ENCODE measurements around the gene HMG20B.
A peak's percentile ranks its signal among the peaks of the same experiment; 100 is the strongest.

HMG20B gene

GRCh38 chr19:3608079-3608641 lies 35.4 kb downstream of the HMG20B start:
- no peak for FAIRE-seq

GRCh38 chr19:3608750-3609322 lies 36.1 kb downstream of the HMG20B start:
- no peak for FAIRE-seq

DNA sequence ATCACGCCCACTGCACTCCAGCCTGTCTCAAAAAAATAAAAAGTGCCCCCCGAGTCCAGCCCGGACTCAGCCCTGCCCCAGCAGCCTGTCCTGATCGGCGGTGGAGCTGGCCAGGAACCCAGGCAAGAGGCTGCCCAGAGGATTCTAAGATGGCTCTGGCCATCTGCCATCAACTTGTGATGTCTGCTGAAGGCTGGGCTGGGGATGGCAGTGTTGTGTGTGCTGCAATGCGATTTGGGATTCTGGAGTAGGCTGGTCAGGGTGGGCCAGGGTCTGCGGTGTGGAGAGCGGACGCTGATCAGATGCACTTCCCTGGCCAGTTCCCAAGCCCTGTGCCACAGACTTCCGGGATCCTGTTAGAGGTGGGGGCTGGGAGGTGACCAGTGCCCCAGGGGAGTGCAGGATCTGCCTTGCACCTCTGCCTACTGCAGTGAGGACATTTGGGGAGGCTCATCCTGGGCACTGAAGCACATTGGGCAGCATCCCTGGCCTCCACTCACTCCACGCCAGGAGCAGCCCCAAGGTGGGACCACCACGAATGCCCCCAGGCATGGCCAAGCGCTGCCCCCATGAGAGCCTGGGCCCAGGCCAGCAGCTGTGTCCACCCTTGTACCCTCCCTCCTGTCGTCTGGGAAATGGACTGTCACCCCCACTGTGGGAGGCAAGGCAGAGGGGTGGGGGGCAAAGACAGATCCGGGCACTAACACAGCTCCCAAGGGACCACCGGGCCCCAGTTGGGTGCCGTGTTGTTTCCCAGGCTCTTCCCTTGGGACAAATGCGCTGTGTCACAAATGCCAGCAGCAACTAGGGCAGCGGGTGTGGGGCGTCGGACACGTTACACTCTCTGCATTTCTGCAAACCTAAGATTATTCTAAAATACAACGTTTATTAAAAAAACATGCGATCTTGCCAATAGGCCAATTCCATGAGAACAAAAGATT lies 37.3 kb downstream of the HMG20B start:
- no peak for FAIRE-seq

DNA sequence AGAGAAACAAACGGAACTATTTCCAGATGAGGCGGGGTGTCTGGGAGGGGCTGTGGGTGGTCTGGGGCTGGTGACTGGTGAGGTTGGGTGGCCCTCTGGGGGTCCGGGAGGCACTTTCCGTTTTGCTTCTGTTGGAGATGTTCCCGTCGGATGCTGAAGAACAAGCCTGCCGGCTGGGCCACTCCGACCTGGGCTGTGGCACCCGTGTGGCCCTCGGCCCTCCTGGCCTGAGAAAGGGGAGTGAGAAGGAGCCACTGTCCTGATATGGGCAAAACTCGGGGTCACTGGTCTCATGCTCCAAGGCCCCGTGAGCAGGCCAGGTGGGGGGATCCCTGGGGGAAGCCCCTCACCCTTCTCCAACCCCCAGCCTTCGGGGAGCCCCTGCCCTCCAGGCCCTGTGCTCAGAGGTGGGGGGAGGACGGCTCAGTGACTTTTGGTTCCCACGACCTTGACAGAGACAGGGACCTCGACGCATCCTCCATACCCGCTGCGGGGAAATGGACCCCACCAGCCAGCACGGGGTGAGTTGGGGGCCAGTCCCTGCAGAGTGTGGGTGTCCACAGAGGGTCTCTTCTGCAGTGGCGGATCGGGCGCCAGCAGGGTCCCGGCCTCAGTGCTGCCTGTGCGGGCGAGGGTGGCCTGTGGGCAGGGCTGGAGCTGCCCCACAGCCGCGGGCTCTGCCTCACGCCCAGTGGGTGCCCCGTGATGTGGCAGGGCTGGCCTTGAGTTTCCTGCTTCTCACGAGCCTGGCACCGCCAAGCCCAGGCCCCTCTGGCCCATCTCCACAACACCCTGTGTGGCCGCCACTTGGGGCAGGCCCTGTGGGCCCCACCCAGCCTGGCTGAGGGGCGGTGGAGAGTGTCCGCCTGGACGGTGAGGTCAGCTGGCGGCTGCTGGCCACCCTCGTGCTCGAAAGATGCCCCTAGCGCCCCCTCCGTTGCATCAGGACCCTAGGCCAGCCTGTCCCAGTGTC lies 38.3 kb downstream of the HMG20B start:
- FAIRE-seq, result no peak

GRCh38 chr19:3611841-3612240 lies 39.1 kb downstream of the HMG20B start:
- FAIRE-seq, result no peak

- no peak for FAIRE-seq
Observed at GRCh38 chr19:3612330-3612729, 39.6 kb downstream of the HMG20B start.

- no peak for FAIRE-seq
Observed at GRCh38 chr19:3612901-3613741, 40.4 kb downstream of the HMG20B start.

DNA sequence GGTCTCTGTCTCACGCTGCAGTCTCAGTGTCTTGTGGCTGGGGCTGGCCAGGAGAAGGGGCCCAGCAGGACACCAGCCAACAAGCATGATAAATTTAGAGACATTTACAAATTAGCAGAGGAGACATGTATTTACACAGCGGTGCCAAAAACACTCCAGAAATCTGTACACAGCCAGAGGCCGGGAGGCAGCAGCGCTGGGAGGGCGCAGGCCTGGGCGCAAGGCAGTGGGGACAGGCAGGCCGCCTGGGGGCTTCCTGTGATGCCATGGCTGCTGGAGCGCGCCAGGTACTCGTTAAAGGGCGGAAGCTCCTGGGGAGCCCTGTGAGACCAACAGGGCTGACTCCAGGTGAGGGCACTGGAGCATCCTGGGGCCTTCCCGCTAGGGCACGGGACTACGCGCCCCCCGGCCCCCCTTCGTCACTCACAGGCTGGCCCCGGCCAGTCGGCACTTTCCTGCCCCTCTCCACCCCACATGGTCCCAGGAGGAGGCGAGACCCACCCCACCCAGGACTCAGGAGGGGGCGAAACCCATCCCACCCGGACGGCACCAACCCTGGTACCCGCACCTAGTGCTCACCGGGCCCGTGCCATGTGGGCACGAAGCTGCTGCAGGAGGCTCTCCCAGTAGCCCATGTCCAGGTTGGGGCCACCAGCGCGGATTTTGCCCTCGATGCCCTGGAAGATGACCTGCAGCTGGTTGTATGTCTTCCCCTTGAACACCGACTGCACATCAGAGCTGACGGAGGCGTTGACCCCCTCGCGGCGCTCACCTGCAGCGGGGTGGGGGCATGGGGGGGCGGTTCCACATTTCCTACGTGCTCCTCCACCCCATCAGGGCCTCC lies 41.3 kb downstream of the HMG20B start:
- FAIRE-seq, result no peak

DNA sequence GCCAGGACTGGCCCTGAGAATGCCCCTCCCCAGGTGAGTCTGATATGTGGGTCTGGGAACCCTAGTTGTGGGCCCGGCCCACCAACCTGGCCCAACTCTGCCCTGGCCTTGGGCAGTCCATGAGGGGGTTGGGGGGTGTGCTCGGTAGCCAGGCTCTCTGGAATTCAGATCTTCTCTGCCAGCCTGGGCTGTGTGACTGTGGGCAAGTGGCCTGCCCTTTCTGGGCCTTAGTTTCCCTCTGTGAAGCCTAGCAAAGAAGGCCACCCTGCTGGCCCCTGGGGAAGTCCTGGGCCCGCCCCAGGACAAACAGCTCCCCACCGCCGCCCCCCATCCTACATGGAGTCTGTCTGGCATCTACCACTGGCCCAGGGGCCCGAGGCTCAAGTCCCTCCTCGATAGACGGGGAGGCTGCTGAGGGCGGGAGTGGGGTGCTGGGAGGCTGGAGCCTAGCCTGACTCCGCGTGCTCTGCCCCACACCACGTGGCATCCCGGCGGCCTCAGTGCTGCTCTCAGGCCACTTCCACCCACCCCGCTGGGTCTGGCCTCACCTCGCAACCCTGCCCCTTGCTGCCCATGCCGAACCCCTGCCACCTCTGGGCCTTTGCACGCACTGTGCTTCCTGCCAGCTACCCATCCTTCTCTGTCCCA lies 42.2 kb downstream of the HMG20B start:
- no peak for FAIRE-seq

DNA sequence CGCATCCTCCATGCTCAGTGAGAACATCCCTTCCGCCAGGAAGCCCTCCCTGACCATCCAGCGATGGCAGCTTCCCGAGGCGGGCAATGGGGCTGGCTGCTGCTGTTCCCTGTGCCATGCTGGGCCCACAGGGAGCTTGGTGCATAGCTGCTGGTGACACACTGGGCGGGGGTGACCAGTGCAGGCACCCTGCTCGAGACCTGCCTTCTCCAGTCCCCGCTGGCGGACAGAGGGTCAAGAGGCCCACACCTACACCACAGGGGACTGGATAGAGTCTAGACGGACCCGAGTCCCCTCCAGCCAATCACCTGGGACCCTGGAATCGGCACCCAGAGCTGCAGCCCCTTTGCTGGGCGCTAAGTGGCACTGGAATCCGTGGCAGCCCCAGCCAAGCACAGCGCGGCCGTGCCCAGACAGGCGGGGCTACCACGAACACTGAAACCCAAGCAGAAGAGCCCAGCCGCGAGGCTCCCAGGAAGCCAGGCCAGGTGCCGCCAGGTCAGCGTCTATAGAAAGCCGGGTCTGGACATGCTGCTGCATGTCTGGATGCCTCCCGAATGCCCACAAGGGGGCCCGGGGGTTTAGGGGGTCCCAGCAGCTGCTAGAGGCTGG lies 42.9 kb downstream of the HMG20B start:
- FAIRE-seq, result no peak

DNA sequence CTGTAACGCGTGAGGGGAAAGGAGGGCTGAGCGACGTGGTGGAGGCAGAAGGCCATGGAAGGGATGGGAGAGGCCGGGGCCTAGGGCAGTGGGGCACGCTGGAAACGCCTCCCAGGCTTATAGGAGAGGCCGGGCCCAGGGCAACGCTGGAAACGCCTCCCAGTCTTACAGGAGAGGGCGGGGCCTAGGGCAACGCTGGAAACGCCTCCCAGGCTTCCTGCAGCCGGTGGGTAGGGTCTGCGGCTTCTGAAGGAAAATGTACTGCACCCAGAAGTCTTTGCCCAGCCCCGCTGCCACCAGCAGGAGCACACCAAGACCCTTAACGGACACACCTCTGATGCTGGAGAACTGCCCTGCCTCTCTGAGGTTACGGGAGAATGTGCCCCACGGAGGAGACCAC lies 44.7 kb downstream of the HMG20B start:
- FAIRE-seq, result peak; percentile 8

DNA sequence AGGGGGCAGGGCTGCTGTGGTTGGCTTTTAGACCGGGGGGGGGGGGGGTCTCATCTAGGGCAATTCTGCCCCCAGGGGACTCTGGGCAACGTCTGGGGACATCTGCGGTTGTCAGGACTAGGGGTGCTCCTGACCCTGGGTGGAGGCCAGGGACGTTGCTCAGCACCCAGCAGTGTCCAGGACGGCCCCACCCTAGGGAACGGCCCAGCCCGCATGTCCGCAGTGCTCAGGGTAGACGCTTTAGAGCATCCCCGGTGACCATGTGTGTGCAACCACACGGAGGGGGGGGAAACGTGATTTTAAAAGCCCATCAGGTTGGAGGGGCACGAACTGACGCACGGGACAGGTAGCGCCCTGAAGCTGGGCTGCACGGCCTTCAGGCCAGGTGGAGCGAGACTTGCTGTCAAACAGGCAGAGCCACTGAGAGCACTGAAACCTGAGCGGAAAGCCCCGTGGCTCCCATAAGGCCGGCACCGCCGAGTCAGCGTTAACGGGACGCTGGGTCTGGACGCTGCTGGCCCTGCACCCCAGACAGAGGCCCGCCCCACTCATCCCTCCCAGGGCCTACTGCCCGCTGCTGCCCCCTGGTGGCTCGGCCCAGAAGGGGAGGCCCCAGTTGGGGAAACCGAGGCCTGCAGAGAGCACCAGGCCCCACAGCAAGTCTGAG lies 45.5 kb downstream of the HMG20B start:
- no peak for FAIRE-seq

DNA sequence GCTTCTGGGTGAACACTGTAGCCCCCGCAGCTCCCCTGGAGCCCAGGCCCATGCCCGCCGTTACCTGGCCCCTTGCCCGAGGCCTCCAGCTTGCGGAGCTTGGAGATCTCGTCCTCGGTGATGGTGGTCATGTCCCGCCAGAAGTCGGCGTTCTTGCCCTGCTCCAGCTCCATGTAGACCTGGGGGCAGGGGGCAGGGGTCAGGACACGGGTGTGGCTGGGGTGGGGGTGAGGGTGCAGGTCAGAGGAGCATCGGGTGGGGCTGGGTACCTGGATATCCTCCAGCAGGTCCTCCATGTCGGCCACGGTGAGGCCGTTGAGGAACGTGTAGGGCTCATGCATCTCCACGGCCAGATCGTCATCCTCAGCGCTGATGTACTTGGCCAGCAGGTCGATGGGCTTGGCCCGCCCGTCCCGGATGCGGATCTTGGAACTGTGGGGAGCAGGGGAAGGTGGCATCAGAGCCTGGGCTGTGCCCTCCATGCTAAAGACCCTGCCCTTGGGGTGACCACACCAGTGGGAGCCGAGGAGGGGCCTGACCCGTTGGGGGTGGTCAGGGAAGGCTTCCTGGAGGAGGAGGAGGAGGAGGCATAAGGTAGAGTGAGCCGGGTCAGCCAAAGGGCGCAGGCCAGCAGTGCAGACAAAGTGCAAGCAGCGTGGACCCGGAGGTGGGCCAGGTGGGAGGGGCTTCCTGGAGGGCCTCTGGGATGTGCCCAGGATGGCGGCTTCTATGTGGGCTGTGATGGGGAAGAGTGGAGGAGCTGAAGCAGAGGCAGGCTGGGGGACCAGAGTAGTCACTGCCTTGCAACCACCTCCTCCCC lies 46.3 kb downstream of the HMG20B start:
- FAIRE-seq, result no peak

DNA sequence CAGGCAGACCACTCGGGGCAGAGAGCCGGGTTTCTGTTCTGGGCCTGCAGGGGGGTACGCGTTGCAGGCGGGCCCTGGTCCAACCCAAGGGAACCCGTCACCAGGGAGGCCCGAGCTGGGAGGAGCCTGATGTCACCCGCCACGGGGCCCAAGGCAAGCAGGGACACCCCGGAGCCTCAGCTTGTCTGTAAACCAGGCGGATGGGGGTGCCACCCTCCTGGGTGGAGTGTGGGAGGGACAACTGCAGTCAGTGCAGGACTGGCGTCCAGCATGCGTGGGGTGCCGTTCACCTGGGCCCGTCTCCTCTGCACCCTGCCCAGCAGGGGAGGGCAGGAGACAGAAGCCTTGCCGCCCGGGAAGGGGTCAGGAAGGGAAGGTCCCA lies 46.9 kb downstream of the HMG20B start:
- FAIRE-seq, result no peak

DNA sequence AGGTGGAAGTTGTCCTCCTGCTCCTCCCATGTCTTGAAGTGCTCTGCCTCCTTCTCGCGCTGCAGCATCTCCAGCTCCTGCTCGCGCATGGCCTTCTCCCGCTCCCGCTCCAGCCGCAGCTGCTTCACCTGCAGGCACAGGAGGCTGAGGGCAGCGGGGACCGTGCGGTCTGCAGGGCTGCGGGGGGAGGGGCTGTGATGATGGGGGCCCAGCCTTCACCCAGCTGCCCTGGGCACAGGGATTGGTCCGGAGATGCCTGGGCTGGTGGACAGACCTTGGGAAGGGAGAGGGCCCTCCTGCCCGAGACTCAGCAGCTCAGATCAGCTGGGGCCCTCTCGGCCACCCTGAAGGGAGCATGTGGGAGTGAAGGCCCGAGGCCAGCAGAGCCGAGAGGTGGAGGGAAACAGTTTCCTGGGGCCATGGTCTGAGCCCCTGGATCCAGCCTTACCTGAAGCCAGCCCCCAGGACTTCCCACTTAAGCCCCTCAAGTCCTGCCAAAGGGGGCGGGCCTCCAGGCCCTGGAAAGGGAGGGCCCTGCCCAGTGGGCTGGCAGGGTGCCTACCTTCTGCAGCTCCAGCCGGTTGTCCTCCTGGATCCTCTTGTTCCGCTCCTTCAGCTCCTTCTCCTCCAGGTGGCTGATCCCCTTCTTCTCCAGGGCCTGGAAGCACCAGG lies 47.5 kb downstream of the HMG20B start:
- no peak for FAIRE-seq

DNA sequence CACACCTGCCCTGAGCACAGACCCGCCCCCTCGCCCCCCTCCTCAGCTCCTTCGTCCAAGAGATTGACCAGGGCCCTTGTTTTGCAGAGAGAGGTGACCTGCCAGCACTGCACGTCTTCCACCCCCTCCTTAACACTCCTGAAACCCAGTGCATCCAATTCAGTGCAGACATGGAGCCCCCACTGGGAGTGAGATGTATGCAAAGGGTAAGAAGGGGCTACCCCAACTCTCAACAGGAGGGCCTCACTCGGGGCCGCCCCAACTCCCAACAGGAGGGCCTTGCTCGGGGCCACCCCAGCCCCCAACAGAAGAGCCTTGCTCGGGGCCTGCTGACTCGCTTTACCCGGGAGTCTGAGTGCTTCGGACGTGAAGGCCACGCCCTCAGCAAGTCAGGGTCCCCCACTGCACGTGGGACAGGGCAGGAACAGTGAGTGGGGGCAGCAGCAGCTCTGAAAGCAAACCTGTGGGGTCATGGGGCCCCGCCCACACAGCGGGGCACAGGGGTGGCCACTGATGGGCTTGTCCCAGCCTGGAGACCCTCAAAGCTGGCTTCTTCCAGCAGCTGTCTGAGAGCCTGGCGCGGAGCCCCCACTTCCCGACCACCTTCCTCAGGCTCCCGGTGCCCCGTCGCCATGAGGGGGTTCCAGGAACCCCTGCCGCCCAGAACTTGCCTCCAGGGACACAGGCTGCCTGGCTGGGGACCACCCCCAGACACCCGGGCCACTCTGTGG lies 48.2 kb downstream of the HMG20B start:
- no peak for FAIRE-seq

DNA sequence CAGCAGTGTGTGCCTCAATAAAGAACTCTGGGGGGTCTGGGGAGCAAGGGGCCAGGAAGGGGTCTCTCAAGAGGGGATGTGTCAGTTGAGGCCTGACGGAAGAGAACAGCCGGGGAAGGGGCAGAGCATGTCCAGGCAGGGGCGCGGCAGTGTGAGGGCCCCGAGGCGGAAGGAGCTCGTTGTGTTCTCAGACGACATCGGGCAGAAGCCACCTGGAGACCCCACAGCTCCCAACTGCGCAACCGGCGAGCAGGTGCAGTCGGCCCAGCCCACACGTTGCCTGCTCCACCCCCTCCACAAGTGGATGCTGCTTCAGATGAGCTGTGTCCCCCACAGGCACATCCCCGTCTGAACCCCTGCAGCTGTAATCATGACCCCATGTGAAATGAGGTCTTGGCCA lies 48.9 kb downstream of the HMG20B start:
- FAIRE-seq, result no peak
